GM12891 (cell line): Measurements from ENCODE around the gene ZNF598.

Experiments
- PAX5 ChIP-seq: IDR thresholded peaks from 2 replicates; pipeline ENCODE4 v1.6.1; 2011; ENCODE audit warnings: low read length, moderate library complexity, mild to moderate bottlenecking; ENCODE audit not compliant: insufficient read depth, severe bottlenecking
- POLR2A ChIP-seq: IDR thresholded peaks from 2 replicates; pipeline ENCODE4 v1.6.1; 2011; ENCODE audit warnings: low read depth, low read length, control low read depth
- POLR2AphosphoS5 ChIP-seq: IDR thresholded peaks from 2 replicates; pipeline ENCODE4 v1.6.1; 2011; ENCODE audit warnings: low read depth, low read length, control low read depth
- POU2F2 ChIP-seq: IDR thresholded peaks from 2 replicates; pipeline ENCODE4 v1.6.1; 2011; ENCODE audit warnings: low read depth, mild to moderate bottlenecking, control low read depth, low read length, moderate library complexity
- SPI1 ChIP-seq: IDR thresholded peaks from 2 replicates; pipeline ENCODE4 v1.6.1; 2011; ENCODE audit warnings: low read depth, low read length, control low read depth
- TAF1 ChIP-seq: IDR thresholded peaks from 2 replicates; pipeline ENCODE4 v1.6.1; 2011; ENCODE audit warnings: low read depth, low read length, control low read depth

DNA sequence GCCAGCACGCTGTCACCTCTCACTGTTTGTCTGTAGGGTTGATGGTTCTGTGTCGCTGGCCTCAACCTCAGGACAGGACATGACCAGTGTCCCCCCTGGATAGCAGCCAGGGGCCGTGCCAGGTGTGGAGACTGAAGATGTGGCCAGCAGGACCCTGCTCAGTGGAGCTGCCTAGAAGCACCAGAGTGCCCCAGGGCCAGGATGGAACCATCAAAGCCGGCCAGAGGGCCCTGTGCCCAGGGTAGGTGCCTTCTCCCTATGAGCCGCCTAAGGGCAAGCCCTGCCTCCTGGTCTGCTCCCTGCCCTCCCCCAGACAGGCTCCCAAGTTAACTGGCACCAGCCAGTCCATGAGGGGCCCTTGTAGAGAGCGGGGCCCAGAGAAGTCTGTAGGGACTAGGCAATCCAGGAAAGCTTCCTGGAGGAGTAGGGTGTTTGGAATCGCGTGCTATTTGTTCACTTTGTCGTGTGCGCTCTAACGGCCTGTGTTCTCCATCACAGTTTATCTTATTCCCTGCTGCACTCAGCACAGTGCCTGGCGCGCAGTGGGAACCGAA lies 50.8 kb downstream of the ZNF598 start:
- TF ChIP-seq POLR2A (no peak), SPI1 (no peak), TAF1 (no peak), POLR2AphosphoS5 (no peak), PAX5 (no peak), POU2F2 (no peak)
